IPS-18a (cell line): Measurements from ENCODE around the gene RPS6KA3.

Source experiments
- H3K27ac ChIP-seq: one replicate; pipeline ENCODE4 v1.5.1; 2013; ENCODE audit warnings: low read length
- H3K27me3 ChIP-seq: one replicate; pipeline ENCODE4 v1.6.1; 2013; ENCODE audit warnings: mild to moderate bottlenecking, low read length; ENCODE audit not compliant: control insufficient read depth, insufficient read depth
- H3K36me3 ChIP-seq: one replicate; pipeline ENCODE4 v1.6.1; 2013; ENCODE audit warnings: low read depth, low read length; ENCODE audit not compliant: control insufficient read depth
- H3K4me1 ChIP-seq: one replicate; pipeline ENCODE4 v1.6.1; 2013; ENCODE audit warnings: low read depth, low read length; ENCODE audit not compliant: control insufficient read depth
- H3K4me3 ChIP-seq: one replicate; pipeline ENCODE4 v1.5.1; 2013; ENCODE audit warnings: low read length
- H3K9ac ChIP-seq: one replicate; pipeline ENCODE4 v1.6.1; 2013; ENCODE audit warnings: mild to moderate bottlenecking, low read length, moderate library complexity
- H3K9me3 ChIP-seq: one replicate; pipeline ENCODE4 v1.6.1; 2013; ENCODE audit warnings: low read depth, low read length; ENCODE audit not compliant: control insufficient read depth

RPS6KA3 gene

GRCh38 chrX:20112022-20112774 lies 154.5 kb downstream of the RPS6KA3 start:
- no peaks in the 10 kb centered on the region for H3K36me3 ChIP-seq
- no peak overlapping the region for H3K9ac ChIP-seq
- H3K27ac ChIP-seq = no peak overlapping the region
- no peak overlapping the region for H3K4me3 ChIP-seq
- peaks cover 5% of the 10 kb centered on the region for H3K9me3 ChIP-seq
- H3K4me1 ChIP-seq = no peaks in the 10 kb centered on the region
- H3K27me3 ChIP-seq = peaks cover 26% of the 10 kb centered on the region

- H3K4me1 ChIP-seq = no peaks in the 10 kb centered on the region
- no peak overlapping the region for H3K4me3 ChIP-seq
- no peak overlapping the region for H3K9ac ChIP-seq
- H3K27ac ChIP-seq = no peak overlapping the region
- peaks cover 17% of the 10 kb centered on the region for H3K27me3 ChIP-seq
- H3K9me3 ChIP-seq = peaks cover 5% of the 10 kb centered on the region
- no peaks in the 10 kb centered on the region for H3K36me3 ChIP-seq
Observed at GRCh38 chrX:20111271-20111670, 155.4 kb downstream of the RPS6KA3 start.

DNA sequence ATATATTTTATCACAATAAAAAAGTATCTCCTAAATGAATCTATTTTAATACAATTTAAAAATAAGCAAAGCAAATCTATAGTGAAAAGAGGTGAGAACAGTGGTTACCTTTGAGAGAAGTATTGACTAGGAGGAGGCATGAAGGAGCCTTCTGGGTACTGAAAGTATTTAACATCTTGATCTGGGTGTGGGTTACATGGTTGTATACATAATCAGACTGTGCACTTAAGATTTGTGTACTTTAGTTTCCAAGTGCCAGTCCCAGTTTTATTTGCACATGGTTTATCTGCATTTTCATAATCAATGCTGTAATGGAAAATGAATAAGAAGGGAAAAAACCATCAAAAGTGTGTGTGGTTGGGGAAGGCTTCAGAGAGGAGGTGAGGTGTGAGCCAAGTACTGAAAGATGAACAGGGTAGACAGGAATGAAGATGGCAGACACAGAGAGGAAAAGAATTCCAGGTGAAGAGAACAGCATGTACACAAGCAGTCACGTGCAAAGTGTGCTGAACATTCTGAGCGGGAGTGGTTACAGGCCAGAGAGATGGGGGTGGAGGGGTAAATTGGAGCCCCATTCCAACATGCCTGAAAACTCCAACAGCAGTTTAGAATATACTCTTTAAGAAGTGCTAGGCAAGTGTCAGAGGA lies 164.7 kb downstream of the RPS6KA3 start:
- Histone ChIP-seq H3K27ac (no peak overlapping the region), H3K4me1 (no peaks in the 10 kb centered on the region), H3K9ac (no peak overlapping the region), H3K4me3 (no peak overlapping the region), H3K27me3 (no peaks in the 10 kb centered on the region), H3K9me3 (peaks cover 4% of the 10 kb centered on the region), H3K36me3 (no peaks in the 10 kb centered on the region)
